HG03558 (cell line): ENCODE results near the gene CTPS2.
"Not testable (repeated sequence)": the region's sequence is repeated elsewhere in the genome, so short reads cannot be mapped to it uniquely, and the experiment has no call there.

ENCODE experiments used
- ATAC-seq: cut with Tn5 transposase; IDR thresholded peaks from one replicate; pipeline ENCODE4 v1.9.1; 2021; ENCODE audit warnings: moderate number of reproducible peaks; ENCODE audit not compliant: unreplicated experiment; ENCODE audit errors: extremely low read depth

CTPS2 gene, protein sequence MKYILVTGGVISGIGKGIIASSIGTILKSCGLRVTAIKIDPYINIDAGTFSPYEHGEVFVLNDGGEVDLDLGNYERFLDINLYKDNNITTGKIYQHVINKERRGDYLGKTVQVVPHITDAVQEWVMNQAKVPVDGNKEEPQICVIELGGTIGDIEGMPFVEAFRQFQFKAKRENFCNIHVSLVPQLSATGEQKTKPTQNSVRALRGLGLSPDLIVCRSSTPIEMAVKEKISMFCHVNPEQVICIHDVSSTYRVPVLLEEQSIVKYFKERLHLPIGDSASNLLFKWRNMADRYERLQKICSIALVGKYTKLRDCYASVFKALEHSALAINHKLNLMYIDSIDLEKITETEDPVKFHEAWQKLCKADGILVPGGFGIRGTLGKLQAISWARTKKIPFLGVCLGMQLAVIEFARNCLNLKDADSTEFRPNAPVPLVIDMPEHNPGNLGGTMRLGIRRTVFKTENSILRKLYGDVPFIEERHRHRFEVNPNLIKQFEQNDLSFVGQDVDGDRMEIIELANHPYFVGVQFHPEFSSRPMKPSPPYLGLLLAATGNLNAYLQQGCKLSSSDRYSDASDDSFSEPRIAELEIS

DNA sequence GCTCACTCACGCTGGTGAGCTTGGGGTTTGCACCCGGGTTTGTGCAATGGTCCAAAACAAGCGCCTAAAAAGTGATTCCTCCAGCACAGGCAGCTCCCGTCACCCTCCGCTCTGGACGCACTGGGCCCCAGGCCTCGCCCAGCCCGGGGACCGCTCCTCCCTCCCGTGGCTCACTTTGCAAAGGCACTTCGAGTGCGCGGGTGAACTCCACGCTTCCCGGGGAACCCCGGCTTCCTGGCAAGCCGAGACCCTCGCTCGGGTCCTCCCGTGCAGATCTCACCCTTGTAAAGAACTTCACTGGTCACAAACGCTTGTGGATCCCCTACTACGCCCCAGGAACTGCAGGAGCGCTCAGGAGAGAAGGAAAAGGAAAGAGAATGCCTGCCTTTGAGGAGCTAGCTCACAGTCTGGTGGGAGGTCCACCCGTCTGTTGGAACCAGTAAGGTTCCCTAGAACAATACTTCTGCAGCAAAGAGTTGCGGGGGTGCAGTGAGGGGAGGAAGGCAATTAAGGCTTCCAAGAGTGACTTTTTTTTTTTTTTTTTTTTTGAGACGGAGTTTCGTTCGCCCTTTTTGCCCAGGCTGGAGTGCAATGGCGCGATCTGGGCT is at the start of gene CTPS2:
TSS of gene CTPS2 (minus strand) at position 122 of the 608 bp plus-strand sequence. CDS start 9,767 bp downstream, outside the sequence.
- ATAC-seq: peak; percentile 49

DNA sequence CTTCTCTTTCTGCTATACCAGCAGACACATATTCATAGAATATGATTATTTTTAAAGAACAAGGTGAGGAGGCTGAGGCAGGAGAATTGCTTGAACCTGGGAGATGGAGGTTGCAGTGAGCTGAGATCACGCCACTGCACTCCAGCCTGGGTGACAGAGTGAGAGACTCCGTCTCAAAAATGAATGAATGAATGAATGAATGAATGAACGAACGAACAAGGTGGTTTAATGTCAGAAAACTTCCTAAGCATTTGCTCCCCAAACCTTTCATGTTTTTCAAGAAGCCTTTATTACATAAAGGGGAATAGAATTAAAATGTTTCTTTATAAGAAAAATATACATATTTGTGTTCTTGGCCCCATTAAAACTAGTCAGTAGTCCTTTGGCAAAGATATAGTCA is 49.0 kb upstream of the CTPS2 start:
- not testable (repeated sequence) for ATAC-seq

DNA sequence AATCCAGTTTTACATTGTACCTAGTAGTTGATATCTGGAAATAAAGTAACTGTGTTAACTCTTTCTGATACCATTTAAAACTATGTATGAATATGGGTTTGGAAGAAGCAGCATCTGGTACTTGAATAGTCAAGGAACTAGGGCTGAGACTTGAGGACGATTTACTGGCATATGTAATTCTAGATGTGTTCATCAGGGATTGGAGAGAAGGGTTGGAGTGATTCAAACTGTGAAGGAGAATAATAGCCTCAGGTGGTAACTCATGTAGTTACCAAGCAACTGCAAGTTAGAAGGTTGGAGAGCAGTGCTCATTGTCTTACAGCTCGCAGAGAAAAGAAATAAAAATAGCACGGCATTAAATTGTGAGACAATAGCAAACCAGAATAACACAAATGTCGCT is 44.3 kb upstream of the CTPS2 start:
- no peak for ATAC-seq

DNA sequence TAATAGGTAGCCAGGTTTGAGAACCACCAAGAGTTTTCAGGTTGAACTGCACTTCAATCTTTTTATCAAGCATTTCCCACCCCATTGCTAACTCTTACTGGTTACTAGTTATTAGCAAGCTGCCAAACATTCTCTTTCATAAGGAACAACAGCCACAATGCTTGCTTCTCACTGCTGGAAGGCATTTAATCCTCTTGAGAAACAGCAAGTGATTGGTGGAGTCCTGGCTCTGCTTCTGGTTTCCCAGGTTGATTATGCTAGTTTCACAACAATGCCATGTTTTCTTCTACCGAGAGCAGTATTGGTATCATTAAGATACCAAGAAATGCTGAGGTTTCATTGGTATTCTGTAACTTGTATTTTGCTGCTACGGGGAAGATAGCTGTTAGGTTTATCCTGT is 41.5 kb upstream of the CTPS2 start:
- no peak for ATAC-seq

DNA sequence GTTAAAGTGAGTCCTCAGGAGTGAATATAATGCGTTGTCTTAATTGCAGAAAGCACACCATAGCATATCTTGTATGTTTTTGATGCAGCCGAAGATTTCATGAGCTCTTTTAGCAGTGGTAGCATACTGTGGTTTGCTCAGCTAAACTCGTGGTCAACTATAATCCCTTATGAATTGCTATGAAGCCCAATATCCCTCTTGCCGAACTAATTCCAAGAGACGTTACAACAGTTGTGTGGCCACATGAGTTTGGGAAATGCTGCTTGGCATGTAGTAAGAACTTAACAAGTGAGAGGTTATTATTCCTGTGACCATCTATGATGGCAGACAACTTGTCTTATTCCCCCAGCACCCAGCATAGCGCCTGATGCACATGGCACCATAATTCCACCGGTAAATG is 37.7 kb upstream of the CTPS2 start:
- ATAC-seq: no peak

DNA sequence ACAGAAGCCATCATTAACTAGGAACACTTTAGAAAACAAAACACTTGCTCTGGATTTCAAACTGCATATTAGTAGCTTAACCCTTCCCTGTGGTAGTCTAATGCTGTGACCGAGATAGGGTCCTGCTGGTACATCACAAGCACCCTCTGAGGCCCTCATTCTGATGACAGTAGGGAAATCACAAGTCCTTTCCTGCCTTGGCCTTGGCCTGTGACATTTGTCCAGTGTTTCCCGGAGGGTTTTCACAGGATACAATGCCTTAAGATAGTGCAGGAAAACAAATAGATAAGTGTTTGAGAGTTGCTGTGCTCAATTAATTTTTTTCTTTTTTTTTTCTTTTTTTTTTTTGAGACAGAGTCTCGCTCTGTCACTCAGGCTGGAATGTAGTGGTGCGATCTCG is 36.0 kb upstream of the CTPS2 start:
- ATAC-seq: no peak

DNA sequence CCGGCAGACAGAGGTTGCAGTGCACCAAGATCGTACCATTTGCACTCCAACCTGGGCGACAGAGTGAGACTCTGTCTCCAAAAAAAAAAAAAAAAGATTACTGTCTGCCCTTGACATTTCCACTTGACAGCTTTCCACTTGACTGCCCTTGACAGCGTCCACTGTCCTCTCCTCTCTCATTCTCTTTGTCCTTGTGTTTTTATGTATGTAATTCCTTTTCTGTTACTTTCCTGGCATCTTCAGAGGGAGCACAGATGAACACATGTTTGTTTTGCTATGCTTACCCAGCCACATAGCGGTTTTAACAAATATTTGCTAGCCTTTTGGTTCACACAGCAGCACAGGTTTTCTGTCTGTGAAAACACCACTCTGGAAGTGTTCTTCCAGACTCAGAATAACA is 33.2 kb upstream of the CTPS2 start:
- no peak for ATAC-seq

DNA sequence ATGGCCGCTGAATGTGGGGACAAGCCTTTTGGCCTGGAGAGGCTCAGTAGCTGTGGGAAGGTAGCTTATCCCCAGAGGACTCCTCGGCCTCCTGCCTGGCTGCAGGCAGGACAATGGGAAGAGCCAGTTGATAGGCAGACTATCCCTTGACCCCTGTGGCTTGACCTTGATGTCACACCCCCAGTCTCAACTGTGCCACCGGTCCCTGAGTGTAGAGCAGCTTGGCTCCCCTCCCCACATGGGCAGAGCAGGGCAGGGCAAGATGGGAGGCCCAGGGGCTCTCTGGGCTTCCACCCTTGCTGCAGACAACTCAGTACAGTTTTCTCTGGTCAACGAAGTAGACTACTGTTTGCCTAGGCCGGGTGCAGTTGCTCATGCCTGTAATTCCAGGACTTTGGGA is 32.6 kb upstream of the CTPS2 start:
- ATAC-seq: no peak

DNA sequence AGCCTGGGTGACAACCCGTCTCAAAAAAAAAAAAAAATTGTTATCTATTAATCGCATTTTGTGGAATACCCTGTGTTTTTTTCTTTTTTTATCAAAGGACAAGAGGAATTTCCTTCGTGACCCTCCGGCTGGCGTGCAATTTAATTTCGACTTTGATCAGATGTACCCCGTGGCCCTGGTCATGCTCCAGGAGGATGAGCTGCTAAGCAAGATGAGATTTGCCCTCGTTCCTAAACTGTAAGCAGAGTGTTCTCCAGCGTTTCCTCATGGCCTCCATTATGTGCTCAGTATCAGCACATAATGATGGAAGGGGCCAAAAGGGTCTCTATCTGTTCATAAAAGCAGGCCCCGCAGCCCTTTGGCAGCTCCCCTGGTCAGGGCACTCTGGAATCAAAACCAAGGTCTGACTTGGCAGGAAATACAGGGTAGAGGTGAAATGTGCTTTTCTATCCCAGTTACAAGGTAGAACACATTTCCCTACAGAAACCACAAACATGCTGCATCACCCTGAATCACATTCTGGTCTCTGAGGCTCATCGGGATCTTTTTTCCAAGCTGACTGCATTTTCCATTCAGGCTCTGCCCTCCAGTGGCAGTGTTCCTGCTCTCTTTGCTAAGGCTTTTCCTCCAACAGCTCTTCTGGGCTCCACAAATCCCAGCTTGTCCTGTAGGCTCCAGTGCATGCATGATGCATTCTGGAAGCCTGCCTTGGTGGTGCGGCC is 31.3 kb upstream of the CTPS2 start:
- no peak for ATAC-seq

DNA sequence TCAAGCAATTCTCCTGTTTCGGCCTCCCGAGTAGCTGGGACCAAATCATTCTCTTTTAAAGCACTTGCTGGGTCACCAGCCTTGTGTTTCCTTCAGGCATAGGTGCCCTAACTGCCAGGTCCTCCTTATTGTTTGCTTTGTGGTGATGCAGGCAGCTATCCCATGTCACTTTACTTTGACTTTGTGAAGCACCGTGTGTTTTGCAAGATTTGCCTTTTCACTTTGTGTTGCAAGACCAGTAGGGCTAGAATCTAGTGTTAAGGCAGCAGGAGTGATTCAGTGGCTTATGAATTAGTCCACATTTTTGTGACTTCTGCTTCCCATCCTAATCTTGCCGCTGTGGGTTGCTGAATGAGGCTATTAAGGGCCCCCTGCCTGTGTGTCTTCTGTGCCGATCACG is 27.1 kb upstream of the CTPS2 start:
- ATAC-seq: no peak

DNA sequence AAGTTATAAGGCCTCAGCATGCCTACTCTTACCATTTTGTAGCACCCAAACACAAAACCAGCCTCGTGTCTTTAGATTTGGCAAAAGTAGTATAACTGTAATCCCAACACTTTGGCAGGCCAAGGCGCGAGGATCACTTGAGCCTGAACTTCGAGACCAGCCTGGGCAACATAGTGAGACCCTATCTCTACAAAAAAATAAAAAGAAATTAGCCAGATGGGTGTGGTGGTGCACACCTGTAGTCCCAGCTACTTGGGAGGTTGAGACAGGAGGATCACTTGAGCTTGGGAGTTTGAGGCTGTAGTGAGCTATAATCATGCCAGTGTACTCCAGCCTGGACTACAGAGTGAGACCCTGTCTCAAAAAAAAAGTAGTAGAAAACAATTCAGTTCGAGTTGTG is 24.6 kb upstream of the CTPS2 start:
- no peak for ATAC-seq

DNA sequence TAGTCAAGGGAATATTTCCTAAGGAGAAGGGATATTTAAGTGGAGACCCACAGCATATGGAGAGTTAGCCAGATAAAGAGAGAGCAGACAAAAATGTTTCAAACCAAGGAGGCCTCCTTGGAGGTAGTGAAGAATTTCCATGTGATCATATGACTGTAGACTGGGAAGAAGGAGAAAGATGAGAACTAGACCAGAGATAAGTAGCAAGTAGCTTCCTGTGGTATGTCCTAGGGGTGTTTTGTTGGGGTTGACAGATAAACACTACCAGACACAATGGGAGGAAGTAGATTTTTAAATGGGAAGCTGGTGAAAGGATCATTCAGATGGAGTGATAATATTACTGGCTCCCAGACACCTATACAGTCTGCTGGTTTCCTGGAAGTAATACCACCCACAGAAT is 20.5 kb upstream of the CTPS2 start:
- no peak for ATAC-seq

DNA sequence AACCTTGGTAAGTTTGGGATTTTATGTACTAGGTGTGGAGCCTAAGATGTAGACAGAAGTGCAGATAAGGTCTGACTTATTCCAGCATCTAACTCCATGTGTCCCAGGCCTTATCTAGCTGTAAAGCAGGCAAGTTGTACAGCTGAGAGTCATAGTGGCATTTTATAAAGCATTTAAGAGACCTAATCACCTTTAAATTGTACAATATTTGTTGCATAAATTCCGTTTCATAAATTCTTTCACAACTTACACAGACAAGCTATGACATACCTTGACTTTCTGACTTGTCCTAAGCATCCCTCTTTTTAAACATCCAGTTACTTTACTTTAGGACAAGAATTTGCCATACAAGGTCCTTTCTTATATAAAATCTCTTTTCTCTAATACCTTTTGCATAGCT is 18.0 kb upstream of the CTPS2 start:
- ATAC-seq: no peak

DNA sequence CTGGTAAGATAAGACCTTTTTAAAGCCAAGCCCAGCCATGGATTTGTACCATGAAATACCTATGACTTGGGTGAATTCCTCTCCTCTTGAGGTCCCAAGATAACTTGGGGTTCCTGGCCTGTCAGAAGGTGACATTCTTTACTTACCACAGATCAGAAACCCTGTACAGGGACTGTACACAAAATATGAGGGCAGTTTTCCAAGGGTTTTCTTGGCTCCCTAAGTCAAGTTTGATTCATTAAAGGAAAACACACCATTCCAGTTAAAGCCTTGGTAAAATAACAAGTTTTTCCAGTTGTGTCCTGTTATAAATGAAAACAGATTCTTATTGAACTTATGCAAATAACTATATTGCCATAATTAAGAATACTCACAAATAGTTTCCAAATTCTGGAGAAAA is 15.2 kb upstream of the CTPS2 start:
- ATAC-seq: no peak

DNA sequence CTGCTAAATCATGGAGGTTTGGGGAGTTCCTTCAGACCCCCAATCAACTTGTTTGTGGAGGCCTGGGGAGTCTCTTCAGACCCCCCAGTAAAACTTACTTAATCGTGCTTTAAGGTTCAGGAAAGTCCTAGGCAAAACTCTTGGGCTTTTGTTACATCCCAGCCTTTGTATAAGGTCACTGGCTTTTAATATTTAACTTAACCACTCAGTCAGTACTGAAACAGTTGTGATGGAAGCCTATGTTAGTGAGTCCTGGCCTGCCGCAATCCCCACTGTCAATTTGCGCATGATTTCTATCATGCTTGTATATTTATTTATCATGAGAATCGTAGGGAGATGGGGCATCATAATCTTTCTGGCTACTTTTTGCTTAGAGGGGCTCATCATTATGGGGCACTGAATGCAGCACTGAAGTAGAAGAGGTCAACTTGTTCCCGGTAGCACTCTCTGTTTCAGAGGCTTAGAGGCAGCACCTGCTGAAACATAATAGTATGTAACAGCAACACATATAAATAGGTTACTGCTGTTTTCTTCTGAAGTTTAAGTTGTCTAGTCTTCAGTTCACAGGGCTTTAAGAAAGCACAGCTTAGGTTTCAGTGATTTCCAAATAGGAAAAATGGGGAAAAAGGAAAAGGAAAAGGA is 14.0 kb upstream of the CTPS2 start:
- ATAC-seq: not testable (repeated sequence)

DNA sequence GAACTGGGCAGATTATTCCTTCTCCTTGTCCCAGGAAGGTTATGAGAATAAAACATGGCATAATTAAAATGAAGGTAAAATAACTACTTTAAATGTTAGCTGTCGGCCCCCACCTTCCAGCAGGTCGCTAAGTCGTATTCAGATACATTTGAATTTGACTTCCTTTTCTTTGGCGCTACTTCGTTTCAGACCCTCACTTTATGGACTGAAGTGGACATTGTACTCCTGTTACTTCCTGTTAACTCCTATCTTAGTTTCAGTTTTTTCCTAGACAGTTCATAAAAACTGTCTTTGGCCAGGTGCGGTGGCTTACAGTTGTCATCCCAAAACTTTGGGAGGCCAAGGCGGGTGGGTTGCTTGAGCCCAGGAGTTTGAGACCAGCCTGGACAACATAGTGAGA is 12.6 kb upstream of the CTPS2 start:
- no peak for ATAC-seq

DNA sequence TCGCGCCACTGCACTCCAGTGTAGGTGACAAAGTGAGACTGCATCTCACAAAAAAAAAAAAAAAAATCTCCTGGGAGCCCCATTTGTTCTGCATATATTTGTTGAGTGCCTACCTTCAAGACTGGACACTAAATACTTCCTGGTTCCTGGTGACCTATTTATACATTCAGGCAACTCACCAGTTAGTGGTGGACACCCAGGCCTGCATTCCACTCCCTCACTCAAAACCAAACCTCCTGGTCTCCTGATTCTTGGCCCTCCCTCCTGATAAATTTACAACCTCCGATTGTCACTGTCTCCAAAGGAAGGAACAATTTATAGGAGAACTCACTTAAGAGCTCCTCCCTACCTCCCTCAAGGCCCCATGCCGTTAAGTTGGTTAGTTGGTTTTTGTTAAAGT is 10.0 kb upstream of the CTPS2 start:
- ATAC-seq: no peak

DNA sequence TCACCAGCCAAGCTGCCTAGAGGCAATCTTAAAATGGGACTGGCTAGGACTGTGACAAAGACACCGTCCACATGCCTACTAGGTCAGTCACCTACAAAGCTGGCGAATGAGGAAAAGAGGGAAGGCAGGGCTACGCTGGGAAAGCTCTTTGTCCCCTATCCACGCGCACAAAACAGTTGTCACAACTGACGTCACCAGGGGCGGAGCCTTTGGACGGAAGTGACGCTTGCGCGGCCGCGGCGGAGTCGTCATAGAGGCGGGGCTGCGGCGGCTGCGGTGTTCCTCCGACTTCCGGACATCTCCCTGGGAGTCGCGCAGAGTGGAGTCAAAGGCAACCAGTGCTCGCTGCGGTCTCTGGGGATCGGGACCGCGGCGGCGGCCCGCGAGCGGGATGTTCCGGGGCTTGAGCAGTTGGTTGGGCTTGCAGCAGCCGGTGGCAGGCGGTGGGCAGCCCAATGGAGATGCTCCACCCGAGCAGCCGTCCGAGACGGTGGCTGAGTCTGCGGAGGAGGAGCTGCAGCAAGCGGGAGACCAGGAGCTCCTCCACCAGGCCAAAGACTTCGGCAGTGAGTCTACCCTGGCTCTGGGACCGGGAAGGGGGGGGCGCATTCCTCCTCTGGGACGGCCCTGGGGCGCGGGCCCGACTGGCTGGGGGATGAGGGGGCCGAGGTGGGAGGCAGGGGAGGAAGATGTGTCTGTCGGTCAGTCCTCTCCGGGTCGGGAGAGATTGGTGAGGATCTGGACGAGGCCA is 7.0 kb upstream of the CTPS2 start, which contains the start of gene SYAP1:
TSS of gene SYAP1 (plus strand) at position 279 of the 751 bp plus-strand sequence. CDS start at position 392, 113 bp downstream.
- ATAC-seq: peak; percentile 99

DNA sequence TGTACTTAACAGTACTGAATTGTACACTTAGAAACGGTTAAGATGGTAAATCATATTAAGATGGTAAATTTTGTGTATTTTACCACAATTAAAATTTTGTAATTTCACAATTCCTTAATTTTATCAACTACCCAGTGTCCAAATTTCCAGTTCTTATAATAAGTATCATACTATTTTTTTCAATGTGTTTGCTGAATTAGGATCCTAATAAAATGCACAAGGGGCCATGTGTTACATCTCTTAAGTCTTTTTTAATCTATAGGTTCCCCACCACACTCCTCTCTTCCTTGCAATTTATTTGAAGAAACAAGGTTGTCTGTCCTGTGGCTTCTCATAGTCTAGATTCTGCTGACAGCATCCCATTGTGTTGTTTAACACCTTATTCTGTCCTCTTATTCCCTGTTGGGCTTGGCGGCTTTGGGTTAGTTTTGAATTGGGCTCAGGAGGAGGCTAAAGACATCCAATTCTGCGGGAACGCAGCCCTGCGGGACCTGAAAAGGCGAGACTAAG is 6.4 kb upstream of the CTPS2 start:
- no peak for ATAC-seq
